ENCODE data around the gene CD247. TPM values are rescaled to one million over a fixed set of nuclear protein-coding genes. Genes with fewer than 3 reads are reported as not detected.

CD247 gene
- total and polyA plus RNA-seq, 2 experiments from 2014 or later, result not detected

GRCh38 chr1:167412072-167412471, 106.3 kb downstream of the CD247 start:
- 93 to 95% methylated on average over 4 of the region's 4 CpGs for WGBS, 2 experiments (ENCODE audit: low coverage in 1 of 2, low lambda C conversion rate in 2 of 2, missing lambda C conversion rate in 2 of 2)
- no peaks in the 10 kb centered on the region for H3K9me3 ChIP-seq (ENCODE audit: low read depth)
- H3K4me2 ChIP-seq (ENCODE audit: unreplicated experiment), result no peak overlapping the region
- no peak for TF ChIP-seq EZH2phosphoT487 (IDR thresholded peaks at IDR 0.05; ENCODE audit: insufficient read depth, low read depth)
- TF ChIP-seq EZH2 (IDR thresholded peaks at IDR 0.05; ENCODE audit: insufficient read depth, poor library complexity, severe bottlenecking), result no peak
- H3K36me3 ChIP-seq (ENCODE audit: low read depth), result peaks cover 5% of the 10 kb centered on the region; the same call in 1 of the 2 replicates
- no peaks in the 10 kb centered on the region for H3K27me3 ChIP-seq (replicated peaks; ENCODE audit: insufficient read depth)
- no peaks in the 10 kb centered on the region for H3K4me1 ChIP-seq (ENCODE audit: insufficient read depth)
- no peak overlapping the region for H3K9ac ChIP-seq
- H3K4me3 ChIP-seq, result no peak overlapping the region
- no peaks in the 10 kb centered on the region for H4K20me1 ChIP-seq (ENCODE audit: insufficient read depth)
- no peak for DNase-seq
- in situ Hi-C loops (cut with MboI), result no loop called here
- no peaks in the 10 kb centered on the region for H3K79me2 ChIP-seq (ENCODE audit: insufficient read depth)
- H2AFZ ChIP-seq, result no peak overlapping the region
- no peak overlapping the region for H3K27ac ChIP-seq
- no peaks in the 10 kb centered on the region for H3K9me2 ChIP-seq (ENCODE audit: insufficient read depth)
- no peaks in the 10 kb centered on the region for H3F3A ChIP-seq (ENCODE audit: insufficient read depth)

GRCh38 chr1:167409183-167409582, 109.1 kb downstream of the CD247 start:
- no peaks in the 10 kb centered on the region for H3K4me1 ChIP-seq (ENCODE audit: insufficient read depth)
- WGBS, 2 experiments (ENCODE audit: low coverage in 1 of 2, low lambda C conversion rate in 2 of 2, missing lambda C conversion rate in 2 of 2), result 94 to 96% methylated on average over 1 of the region's 1 CpG
- H3K4me3 ChIP-seq, result no peak overlapping the region
- no peaks in the 10 kb centered on the region for H3K79me2 ChIP-seq (ENCODE audit: insufficient read depth)
- no peaks in the 10 kb centered on the region for H3K9me3 ChIP-seq (ENCODE audit: low read depth)
- DNase-seq, result no peak
- H4K20me1 ChIP-seq (ENCODE audit: insufficient read depth), result no peaks in the 10 kb centered on the region
- in situ Hi-C loops (cut with MboI), result no loop called here
- no peak for TF ChIP-seq EZH2 (IDR thresholded peaks at IDR 0.05; ENCODE audit: insufficient read depth, poor library complexity, severe bottlenecking)
- no peak for TF ChIP-seq EZH2phosphoT487 (IDR thresholded peaks at IDR 0.05; ENCODE audit: insufficient read depth, low read depth)
- no peak overlapping the region for H2AFZ ChIP-seq
- H3K9ac ChIP-seq, result no peak overlapping the region
- no peak overlapping the region for H3K27ac ChIP-seq
- no peak overlapping the region for H3K4me2 ChIP-seq (ENCODE audit: unreplicated experiment)
- no peaks in the 10 kb centered on the region for H3K27me3 ChIP-seq (replicated peaks; ENCODE audit: insufficient read depth)
- H3K36me3 ChIP-seq (ENCODE audit: low read depth), result peaks cover 5% of the 10 kb centered on the region; the same call in 1 of the 2 replicates
- H3F3A ChIP-seq (ENCODE audit: insufficient read depth), result no peaks in the 10 kb centered on the region
- H3K9me2 ChIP-seq (ENCODE audit: insufficient read depth), result no peaks in the 10 kb centered on the region

GRCh38 chr1:167408355-167408754, 110.0 kb downstream of the CD247 start:
- Histone ChIP-seq H3K4me3 (no peak overlapping the region), H3K79me2 (ENCODE audit: insufficient read depth) (no peaks in the 10 kb centered on the region), H3K27me3 (replicated peaks; ENCODE audit: insufficient read depth) (no peaks in the 10 kb centered on the region), H3K4me2 (ENCODE audit: unreplicated experiment) (no peak overlapping the region), H2AFZ (no peak overlapping the region), H3K9me2 (ENCODE audit: insufficient read depth) (no peaks in the 10 kb centered on the region), H3K9me3 (ENCODE audit: low read depth) (no peaks in the 10 kb centered on the region), H3F3A (ENCODE audit: insufficient read depth) (no peaks in the 10 kb centered on the region), H3K27ac (no peak overlapping the region), H3K36me3 (ENCODE audit: low read depth) (peaks cover 5% of the 10 kb centered on the region; the same call in 1 of the 2 replicates), H3K4me1 (ENCODE audit: insufficient read depth) (no peaks in the 10 kb centered on the region), H4K20me1 (ENCODE audit: insufficient read depth) (no peaks in the 10 kb centered on the region), H3K9ac (no peak overlapping the region)
- 90 to 95% methylated on average over 1 of the region's 1 CpG for WGBS, 2 experiments (ENCODE audit: low coverage in 1 of 2, low lambda C conversion rate in 2 of 2, missing lambda C conversion rate in 2 of 2)
- TF ChIP-seq EZH2phosphoT487 (IDR thresholded peaks at IDR 0.05; ENCODE audit: insufficient read depth, low read depth) (no peak), EZH2 (IDR thresholded peaks at IDR 0.05; ENCODE audit: insufficient read depth, poor library complexity, severe bottlenecking) (no peak)
- in situ Hi-C loops (cut with MboI), result no loop called here
- DNase-seq, result no peak

- Histone ChIP-seq H3K9me3 (ENCODE audit: low read depth) (no peaks in the 10 kb centered on the region), H3K4me1 (ENCODE audit: insufficient read depth) (no peaks in the 10 kb centered on the region), H3K36me3 (ENCODE audit: low read depth) (peaks cover 4% of the 10 kb centered on the region; the same call in 1 of the 2 replicates), H3F3A (ENCODE audit: insufficient read depth) (no peaks in the 10 kb centered on the region), H3K4me2 (ENCODE audit: unreplicated experiment) (no peak overlapping the region), H2AFZ (no peak overlapping the region), H3K9me2 (ENCODE audit: insufficient read depth) (no peaks in the 10 kb centered on the region), H3K79me2 (ENCODE audit: insufficient read depth) (no peaks in the 10 kb centered on the region), H4K20me1 (ENCODE audit: insufficient read depth) (no peaks in the 10 kb centered on the region), H3K4me3 (no peak overlapping the region), H3K9ac (no peak overlapping the region), H3K27me3 (replicated peaks; ENCODE audit: insufficient read depth) (no peaks in the 10 kb centered on the region), H3K27ac (no peak overlapping the region)
- 79 to 89% methylated on average over 3 of the region's 3 CpGs for WGBS, 2 experiments (ENCODE audit: low coverage in 1 of 2, low lambda C conversion rate in 2 of 2, missing lambda C conversion rate in 2 of 2)
- in situ Hi-C loops (cut with MboI), result no loop called here
- DNase-seq, result no peak
- no peak for TF ChIP-seq EZH2 (IDR thresholded peaks at IDR 0.05; ENCODE audit: insufficient read depth, poor library complexity, severe bottlenecking)
- no peak for TF ChIP-seq EZH2phosphoT487 (IDR thresholded peaks at IDR 0.05; ENCODE audit: insufficient read depth, low read depth)
Measured at GRCh38 chr1:167404908-167405307, 113.4 kb downstream of the CD247 start.

Measured in GM23248 (cell line).